ENCODE results near the gene PDE10A.

The PDE10A gene

GRCh38 chr6:165458134-165458533 lies 204.9 kb downstream of the PDE10A start:
- no peaks in the 10 kb centered on the region for H3K27me3 ChIP-seq (ENCODE audit: insufficient read depth, low read length)
- no peaks in the 10 kb centered on the region for H3K79me2 ChIP-seq (ENCODE audit: insufficient read depth, low read length)
- no peaks in the 10 kb centered on the region for H3K9me3 ChIP-seq (ENCODE audit: low read length)
- no peaks in the 10 kb centered on the region for H3K9me2 ChIP-seq (ENCODE audit: low read depth, low read length)
- no peak for TF ChIP-seq CTCF (IDR thresholded peaks at IDR 0.05; ENCODE audit: low read length)
- TF ChIP-seq EZH2 (IDR thresholded peaks at IDR 0.05; ENCODE audit: borderline replicate concordance, low read length) = no peak
- no peak overlapping the region for H3K4me2 ChIP-seq (ENCODE audit: low read length)
- H4K20me1 ChIP-seq (ENCODE audit: insufficient read depth, low read length) = no peaks in the 10 kb centered on the region
- no peaks in the 10 kb centered on the region for H3K36me3 ChIP-seq (ENCODE audit: insufficient read depth, low read length)
- no peaks in the 10 kb centered on the region for H3F3A ChIP-seq (ENCODE audit: insufficient read depth, low read length)
- no peak overlapping the region for H2AFZ ChIP-seq (ENCODE audit: low read length)
- H3K9ac ChIP-seq (ENCODE audit: low read length) = no peak overlapping the region
- H3K27ac ChIP-seq (ENCODE audit: low read depth, low read length, poor library complexity, severe bottlenecking) = no peak overlapping the region
- no peaks in the 10 kb centered on the region for H3K4me1 ChIP-seq (ENCODE audit: insufficient read depth, low read length, severe bottlenecking)
- no peak overlapping the region for H3K4me3 ChIP-seq (ENCODE audit: low read depth, low read length, poor library complexity, severe bottlenecking)

- Histone ChIP-seq H3K9me2 (ENCODE audit: low read depth, low read length) (no peaks in the 10 kb centered on the region), H3K9me3 (ENCODE audit: low read length) (no peaks in the 10 kb centered on the region), H3K27ac (ENCODE audit: low read depth, low read length, poor library complexity, severe bottlenecking) (no peak overlapping the region), H4K20me1 (ENCODE audit: insufficient read depth, low read length) (no peaks in the 10 kb centered on the region), H3K4me2 (ENCODE audit: low read length) (no peak overlapping the region), H3K4me3 (ENCODE audit: low read depth, low read length, poor library complexity, severe bottlenecking) (no peak overlapping the region), H2AFZ (ENCODE audit: low read length) (no peak overlapping the region), H3K27me3 (ENCODE audit: insufficient read depth, low read length) (no peaks in the 10 kb centered on the region), H3F3A (ENCODE audit: insufficient read depth, low read length) (no peaks in the 10 kb centered on the region), H3K4me1 (ENCODE audit: insufficient read depth, low read length, severe bottlenecking) (no peaks in the 10 kb centered on the region), H3K9ac (ENCODE audit: low read length) (no peak overlapping the region), H3K79me2 (ENCODE audit: insufficient read depth, low read length) (no peaks in the 10 kb centered on the region), H3K36me3 (ENCODE audit: insufficient read depth, low read length) (no peaks in the 10 kb centered on the region)
- no peak for TF ChIP-seq EZH2 (IDR thresholded peaks at IDR 0.05; ENCODE audit: borderline replicate concordance, low read length)
- TF ChIP-seq CTCF (IDR thresholded peaks at IDR 0.05; ENCODE audit: low read length) = no peak
Observed at GRCh38 chr6:165456286-165456685, 206.8 kb downstream of the PDE10A start.

- H3K9me3 ChIP-seq (ENCODE audit: low read length) = no peaks in the 10 kb centered on the region
- no peak overlapping the region for H3K4me2 ChIP-seq (ENCODE audit: low read length)
- TF ChIP-seq EZH2 (IDR thresholded peaks at IDR 0.05; ENCODE audit: borderline replicate concordance, low read length) = no peak
- TF ChIP-seq CTCF (IDR thresholded peaks at IDR 0.05; ENCODE audit: low read length) = no peak
- no peaks in the 10 kb centered on the region for H4K20me1 ChIP-seq (ENCODE audit: insufficient read depth, low read length)
- no peaks in the 10 kb centered on the region for H3F3A ChIP-seq (ENCODE audit: insufficient read depth, low read length)
- H2AFZ ChIP-seq (ENCODE audit: low read length) = no peak overlapping the region
- no peaks in the 10 kb centered on the region for H3K27me3 ChIP-seq (ENCODE audit: insufficient read depth, low read length)
- no peaks in the 10 kb centered on the region for H3K36me3 ChIP-seq (ENCODE audit: insufficient read depth, low read length)
- no peak overlapping the region for H3K27ac ChIP-seq (ENCODE audit: low read depth, low read length, poor library complexity, severe bottlenecking)
- H3K9me2 ChIP-seq (ENCODE audit: low read depth, low read length) = no peaks in the 10 kb centered on the region
- H3K4me3 ChIP-seq (ENCODE audit: low read depth, low read length, poor library complexity, severe bottlenecking) = no peak overlapping the region
- no peaks in the 10 kb centered on the region for H3K4me1 ChIP-seq (ENCODE audit: insufficient read depth, low read length, severe bottlenecking)
- no peak overlapping the region for H3K9ac ChIP-seq (ENCODE audit: low read length)
- no peaks in the 10 kb centered on the region for H3K79me2 ChIP-seq (ENCODE audit: insufficient read depth, low read length)
Observed at GRCh38 chr6:165455488-165455887, 207.6 kb downstream of the PDE10A start.

Measured in OCI-LY1 (cell line).